ENCODE results near the gene CALHM4. TPM values are rescaled to one million over a fixed set of nuclear protein-coding genes. Genes with fewer than 3 reads are reported as not detected.

Gene CALHM4, protein sequence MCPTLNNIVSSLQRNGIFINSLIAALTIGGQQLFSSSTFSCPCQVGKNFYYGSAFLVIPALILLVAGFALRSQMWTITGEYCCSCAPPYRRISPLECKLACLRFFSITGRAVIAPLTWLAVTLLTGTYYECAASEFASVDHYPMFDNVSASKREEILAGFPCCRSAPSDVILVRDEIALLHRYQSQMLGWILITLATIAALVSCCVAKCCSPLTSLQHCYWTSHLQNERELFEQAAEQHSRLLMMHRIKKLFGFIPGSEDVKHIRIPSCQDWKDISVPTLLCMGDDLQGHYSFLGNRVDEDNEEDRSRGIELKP
- total RNA-seq (not detected), polyA plus RNA-seq (not detected)

- Histone ChIP-seq H3K36me3 (ENCODE audit: control insufficient read depth, insufficient read depth, low read length) (no peaks in the 10 kb centered on the region), H3K27me3 (ENCODE audit: control insufficient read depth, insufficient read depth, low read length) (peaks cover 19% of the 10 kb centered on the region), H3K9me3 (ENCODE audit: control insufficient read depth in 2 of 2, low read length in 2 of 2) (no peaks in the 10 kb centered on the region), H3K4me1 (ENCODE audit: control insufficient read depth, insufficient read depth, low read length, poor library complexity, severe bottlenecking) (no peaks in the 10 kb centered on the region), H3K27ac (ENCODE audit: insufficient read depth, low read length, poor library complexity, severe bottlenecking) (no peak within 1 kb of the TSS), H3K4me3 (ENCODE audit: low read depth, low read length) (no peak within 1 kb of the TSS)
- Mint-ChIP-seq H3K4me1 (no peaks in the 10 kb centered on the region), H3K27me3 (peaks cover 22% of the 10 kb centered on the region), H3K9me3 (no peaks in the 10 kb centered on the region), H3K36me3 (no peaks in the 10 kb centered on the region), H3K27ac (no peak within 1 kb of the TSS), H3K4me3 (no peak within 1 kb of the TSS)
- ATAC-seq (ENCODE audit: low read depth in 2 of 2), result no peak
- no peak for DNase-seq
These were observed at the start of gene CALHM4 for GRCh38 chr6:116553451-116553850. Gene CALHM4, plus strand, starts transcription at chr6:116553751. Its CDS starts 43 bp downstream, at chr6:116553794.

GRCh38 chr6:116507324-116507723, 46.2 kb upstream of the CALHM4 start:
- no peaks in the 10 kb centered on the region for H3K27me3 ChIP-seq (ENCODE audit: control insufficient read depth, insufficient read depth, low read length)
- H3K9me3 ChIP-seq (ENCODE audit: control insufficient read depth in 2 of 2, low read length in 2 of 2), result no peaks in the 10 kb centered on the region
- no peaks in the 10 kb centered on the region for H3K4me1 ChIP-seq (ENCODE audit: control insufficient read depth, insufficient read depth, low read length, poor library complexity, severe bottlenecking)
- DNase-seq (no peak), ATAC-seq (ENCODE audit: low read depth in 2 of 2) (no peak)
- H3K27ac ChIP-seq (ENCODE audit: insufficient read depth, low read length, poor library complexity, severe bottlenecking), result no peak overlapping the region
- no peak overlapping the region for H3K4me3 ChIP-seq (ENCODE audit: low read depth, low read length)
- H3K36me3 ChIP-seq (ENCODE audit: control insufficient read depth, insufficient read depth, low read length), result no peaks in the 10 kb centered on the region
- no peaks in the 10 kb centered on the region for H3K4me1 Mint-ChIP-seq
- H3K27me3 Mint-ChIP-seq, result peaks cover 7% of the 10 kb centered on the region
- peaks cover 0 to 13% (median 4%) of the 10 kb centered on the region in 7 donors for H3K9me3 Mint-ChIP-seq
- no peaks in the 10 kb centered on the region for H3K36me3 Mint-ChIP-seq
- H3K27ac Mint-ChIP-seq, result no peak overlapping the region
- H3K4me3 Mint-ChIP-seq, result no peak overlapping the region

GRCh38 chr6:116508527-116508926, 45.0 kb upstream of the CALHM4 start:
- no peak for ATAC-seq (ENCODE audit: low read depth in 2 of 2)
- no peaks in the 10 kb centered on the region for H3K36me3 Mint-ChIP-seq
- no peaks in the 10 kb centered on the region for H3K4me1 Mint-ChIP-seq

DNA sequence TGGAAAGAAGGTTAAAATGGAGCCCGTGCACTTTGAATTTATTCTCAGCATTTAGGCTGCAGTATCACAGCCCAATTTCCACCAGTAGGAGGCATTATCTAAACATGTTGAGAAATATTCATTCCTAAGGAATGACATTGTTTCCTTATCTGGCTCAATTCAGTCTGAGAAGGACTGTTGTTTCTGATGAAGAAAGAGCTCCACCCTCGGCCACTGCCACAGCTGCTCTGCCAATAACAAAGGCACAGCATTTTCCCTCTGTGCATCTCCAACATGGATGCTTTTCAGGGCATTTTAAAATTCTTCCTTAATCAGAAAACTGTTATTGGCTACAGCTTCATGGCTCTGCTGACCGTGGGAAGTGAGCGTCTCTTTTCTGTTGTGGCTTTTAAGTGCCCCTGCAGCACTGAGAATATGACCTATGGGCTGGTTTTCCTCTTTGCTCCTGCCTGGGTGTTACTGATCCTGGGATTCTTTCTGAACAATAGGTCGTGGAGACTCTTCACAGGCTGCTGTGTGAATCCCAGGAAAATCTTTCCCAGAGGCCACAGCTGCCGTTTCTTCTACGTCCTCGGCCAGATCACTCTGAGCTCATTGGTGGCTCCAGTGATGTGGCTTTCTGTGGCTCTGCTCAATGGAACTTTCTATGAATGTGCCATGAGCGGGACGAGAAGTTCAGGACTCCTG, 42.0 kb upstream of the CALHM4 start, which contains the start of gene CALHM5:
Gene CALHM5 (plus strand): TSS at position 216 of the 687 bp plus-strand sequence. CDS start 58 bp downstream, at position 274.
- no peak within 1 kb of the TSS for H3K27ac ChIP-seq (ENCODE audit: insufficient read depth, low read length, poor library complexity, severe bottlenecking)
- H3K9me3 ChIP-seq (ENCODE audit: control insufficient read depth in 2 of 2, low read length in 2 of 2), result no peaks in the 10 kb centered on the region
- Mint-ChIP-seq H3K27ac (no peak within 1 kb of the TSS), H3K9me3 (peaks cover 0 to 11% (median 0%) of the 10 kb centered on the region in 7 donors), H3K4me3 (no peak within 1 kb of the TSS), H3K36me3 (no peaks in the 10 kb centered on the region), H3K4me1 (no peaks in the 10 kb centered on the region), H3K27me3 (no peaks in the 10 kb centered on the region)
- no peaks in the 10 kb centered on the region for H3K36me3 ChIP-seq (ENCODE audit: control insufficient read depth, insufficient read depth, low read length)
- H3K4me3 ChIP-seq (ENCODE audit: low read depth, low read length), result no peak within 1 kb of the TSS
- no peak for ATAC-seq (ENCODE audit: low read depth in 2 of 2)
- no peak for DNase-seq
- no peaks in the 10 kb centered on the region for H3K4me1 ChIP-seq (ENCODE audit: control insufficient read depth, insufficient read depth, low read length, poor library complexity, severe bottlenecking)
- peaks cover 3% of the 10 kb centered on the region for H3K27me3 ChIP-seq (ENCODE audit: control insufficient read depth, insufficient read depth, low read length)

More at GRCh38 chr6:116508527-116508926, 45.0 kb upstream of the CALHM4 start:
- Histone ChIP-seq H3K36me3 (ENCODE audit: control insufficient read depth, insufficient read depth, low read length) (no peaks in the 10 kb centered on the region), H3K4me1 (ENCODE audit: control insufficient read depth, insufficient read depth, low read length, poor library complexity, severe bottlenecking) (no peaks in the 10 kb centered on the region), H3K9me3 (ENCODE audit: control insufficient read depth in 2 of 2, low read length in 2 of 2) (no peaks in the 10 kb centered on the region), H3K27me3 (ENCODE audit: control insufficient read depth, insufficient read depth, low read length) (no peaks in the 10 kb centered on the region), H3K4me3 (ENCODE audit: low read depth, low read length) (no peak overlapping the region), H3K27ac (ENCODE audit: insufficient read depth, low read length, poor library complexity, severe bottlenecking) (no peak overlapping the region)
- DNase-seq, result no peak
- H3K27me3 Mint-ChIP-seq, result peaks cover 6% of the 10 kb centered on the region
- H3K4me3 Mint-ChIP-seq, result no peak overlapping the region
- no peak overlapping the region for H3K27ac Mint-ChIP-seq
- H3K9me3 Mint-ChIP-seq, result peaks cover 0 to 11% (median 2%) of the 10 kb centered on the region in 7 donors

GRCh38 chr6:116512111-116512559, 41.4 kb upstream of the CALHM4 start:
- no peak for DNase-seq
- Histone ChIP-seq H3K4me3 (ENCODE audit: low read depth, low read length) (no peak overlapping the region), H3K9me3 (ENCODE audit: control insufficient read depth in 2 of 2, low read length in 2 of 2) (no peaks in the 10 kb centered on the region), H3K27me3 (ENCODE audit: control insufficient read depth, insufficient read depth, low read length) (peaks cover 3% of the 10 kb centered on the region), H3K4me1 (ENCODE audit: control insufficient read depth, insufficient read depth, low read length, poor library complexity, severe bottlenecking) (no peaks in the 10 kb centered on the region), H3K36me3 (ENCODE audit: control insufficient read depth, insufficient read depth, low read length) (no peaks in the 10 kb centered on the region), H3K27ac (ENCODE audit: insufficient read depth, low read length, poor library complexity, severe bottlenecking) (no peak overlapping the region)
- Mint-ChIP-seq H3K27me3 (no peaks in the 10 kb centered on the region), H3K9me3 (peaks cover 0 to 11% (median 0%) of the 10 kb centered on the region in 7 donors), H3K36me3 (no peaks in the 10 kb centered on the region), H3K27ac (no peak overlapping the region), H3K4me1 (no peaks in the 10 kb centered on the region), H3K4me3 (no peak overlapping the region)
- ATAC-seq (ENCODE audit: low read depth in 2 of 2), result no peak

GRCh38 chr6:116512734-116513133, 40.8 kb upstream of the CALHM4 start:
- H3K27me3 ChIP-seq (ENCODE audit: control insufficient read depth, insufficient read depth, low read length), result peaks cover 3% of the 10 kb centered on the region
- ATAC-seq (ENCODE audit: low read depth in 2 of 2), result no peak
- H3K9me3 Mint-ChIP-seq, result peaks cover 0 to 11% (median 0%) of the 10 kb centered on the region in 7 donors
- no peaks in the 10 kb centered on the region for H3K36me3 ChIP-seq (ENCODE audit: control insufficient read depth, insufficient read depth, low read length)
- H3K27ac Mint-ChIP-seq, result no peak overlapping the region
- H3K36me3 Mint-ChIP-seq, result no peaks in the 10 kb centered on the region
- no peaks in the 10 kb centered on the region for H3K9me3 ChIP-seq (ENCODE audit: control insufficient read depth in 2 of 2, low read length in 2 of 2)
- H3K4me3 Mint-ChIP-seq, result no peak overlapping the region
- no peak overlapping the region for H3K4me3 ChIP-seq (ENCODE audit: low read depth, low read length)
- no peaks in the 10 kb centered on the region for H3K27me3 Mint-ChIP-seq
- no peaks in the 10 kb centered on the region for H3K4me1 Mint-ChIP-seq
- no peak for DNase-seq
- no peak overlapping the region for H3K27ac ChIP-seq (ENCODE audit: insufficient read depth, low read length, poor library complexity, severe bottlenecking)
- H3K4me1 ChIP-seq (ENCODE audit: control insufficient read depth, insufficient read depth, low read length, poor library complexity, severe bottlenecking), result no peaks in the 10 kb centered on the region

- no peak overlapping the region for H3K27ac Mint-ChIP-seq
- peaks cover 6% of the 10 kb centered on the region for H3K27me3 Mint-ChIP-seq
- H3K4me1 Mint-ChIP-seq, result no peaks in the 10 kb centered on the region
- Histone ChIP-seq H3K4me3 (ENCODE audit: low read depth, low read length) (no peak overlapping the region), H3K9me3 (ENCODE audit: control insufficient read depth in 2 of 2, low read length in 2 of 2) (no peaks in the 10 kb centered on the region), H3K36me3 (ENCODE audit: control insufficient read depth, insufficient read depth, low read length) (no peaks in the 10 kb centered on the region), H3K4me1 (ENCODE audit: control insufficient read depth, insufficient read depth, low read length, poor library complexity, severe bottlenecking) (no peaks in the 10 kb centered on the region), H3K27ac (ENCODE audit: insufficient read depth, low read length, poor library complexity, severe bottlenecking) (no peak overlapping the region), H3K27me3 (ENCODE audit: control insufficient read depth, insufficient read depth, low read length) (peaks cover 3% of the 10 kb centered on the region)
- peaks cover 0 to 8% (median 0%) of the 10 kb centered on the region in 7 donors for H3K9me3 Mint-ChIP-seq
- DNase-seq (no peak), ATAC-seq (ENCODE audit: low read depth in 2 of 2) (no peak)
- H3K4me3 Mint-ChIP-seq, result no peak overlapping the region
- no peaks in the 10 kb centered on the region for H3K36me3 Mint-ChIP-seq
These were observed 40.2 kb upstream of the CALHM4 start for GRCh38 chr6:116513224-116513875.

Data from CD4-positive, CD25-positive, alpha-beta regulatory T cell (primary cell).